ENCODE measurements around the gene ADK. TPM values are rescaled to one million over a fixed set of nuclear protein-coding genes. Genes with fewer than 3 reads are reported as not detected.

Gene ADK
- total RNA-seq, 2 experiments from 2014 or later, result 56.9 to 57.5 TPM

GRCh38 chr10:74394416-74394969 lies 243.5 kb downstream of the ADK start:
- intact Hi-C loops (cut with micrococcal nuclease), result no loop called here
- Mint-ChIP-seq H3K9me3 (no peaks in the 10 kb centered on the region), H3K27me3 (no peaks in the 10 kb centered on the region), H3K4me3 (no peak overlapping the region), H3K27ac (no peak overlapping the region), H3K4me1 (ENCODE audit: low read depth) (peaks cover 9% of the 10 kb centered on the region), H3K36me3 (ENCODE audit: low read depth) (peaks cover 25% of the 10 kb centered on the region)
- no peak for TF ChIP-seq CTCF (IDR thresholded peaks at IDR 0.05)
- ChIA-PET POLR2A (no interaction called here), CTCF (no interaction called here)
- DNase-seq, result no peak
- ATAC-seq, result no peak

GRCh38 chr10:74400186-74400585 lies 249.2 kb downstream of the ADK start:
- Mint-ChIP-seq H3K4me3 (no peak overlapping the region), H3K9me3 (peaks cover 4% of the 10 kb centered on the region), H3K27me3 (no peaks in the 10 kb centered on the region), H3K36me3 (ENCODE audit: low read depth) (peaks cover 56% of the 10 kb centered on the region), H3K27ac (no peak overlapping the region), H3K4me1 (ENCODE audit: low read depth) (no peaks in the 10 kb centered on the region)
- CTCF ChIA-PET, result no interaction called here
- no peak for DNase-seq
- no peak for TF ChIP-seq CTCF (IDR thresholded peaks at IDR 0.05)
- intact Hi-C loops (cut with micrococcal nuclease), result no loop called here
- no peak for ATAC-seq
- POLR2A ChIA-PET, result no interaction called here

GRCh38 chr10:74406006-74406405 lies 255.0 kb downstream of the ADK start:
- H3K4me1 Mint-ChIP-seq (ENCODE audit: low read depth), result peaks cover 5% of the 10 kb centered on the region
- CTCF ChIA-PET, result no interaction called here

GRCh38 chr10:74415146-74415839 lies 264.3 kb downstream of the ADK start:
- TF ChIP-seq CTCF (IDR thresholded peaks at IDR 0.05), result no peak
- no peak for ATAC-seq
- no peaks in the 10 kb centered on the region for H3K9me3 Mint-ChIP-seq
- H3K4me1 Mint-ChIP-seq (ENCODE audit: low read depth), result peaks cover 15% of the 10 kb centered on the region
- CTCF ChIA-PET, result no interaction called here
- intact Hi-C loops (cut with micrococcal nuclease), result no loop called here
- H3K27ac Mint-ChIP-seq, result no peak overlapping the region
- no peaks in the 10 kb centered on the region for H3K27me3 Mint-ChIP-seq
- POLR2A ChIA-PET, result no interaction called here
- peaks cover 22% of the 10 kb centered on the region for H3K36me3 Mint-ChIP-seq (ENCODE audit: low read depth)
- DNase-seq, result no peak
- no peak overlapping the region for H3K4me3 Mint-ChIP-seq

More at GRCh38 chr10:74406006-74406405, 255.0 kb downstream of the ADK start:
- intact Hi-C loops (cut with micrococcal nuclease), result no loop called here
- no peak for ATAC-seq
- Mint-ChIP-seq H3K9me3 (peaks cover 4% of the 10 kb centered on the region), H3K27me3 (no peaks in the 10 kb centered on the region), H3K27ac (no peak overlapping the region), H3K4me3 (no peak overlapping the region), H3K36me3 (ENCODE audit: low read depth) (peaks cover 51% of the 10 kb centered on the region)
- no peak for TF ChIP-seq CTCF (IDR thresholded peaks at IDR 0.05)
- DNase-seq, result no peak
- POLR2A ChIA-PET, result no interaction called here

- Mint-ChIP-seq H3K9me3 (no peaks in the 10 kb centered on the region), H3K27me3 (no peaks in the 10 kb centered on the region)
- CTCF ChIA-PET, result no interaction called here
These were observed 266.4 kb downstream of the ADK start for GRCh38 chr10:74417397-74417796.

More at GRCh38 chr10:74417397-74417796, 266.4 kb downstream of the ADK start:
- Mint-ChIP-seq H3K4me3 (no peak overlapping the region), H3K36me3 (ENCODE audit: low read depth) (peaks cover 13% of the 10 kb centered on the region), H3K4me1 (ENCODE audit: low read depth) (peaks cover 15% of the 10 kb centered on the region), H3K27ac (no peak overlapping the region)
- TF ChIP-seq CTCF (IDR thresholded peaks at IDR 0.05), result no peak
- intact Hi-C loops (cut with micrococcal nuclease), result no loop called here
- ATAC-seq (no peak), DNase-seq (no peak)
- POLR2A ChIA-PET, result no interaction called here

Measured in activated CD8-positive, alpha-beta T cell treated with anti-CD3 and anti-CD28 coated beads for 36 hours (primary cell).